Measurements from ENCODE around the gene C2CD2.

The C2CD2 gene

DNA sequence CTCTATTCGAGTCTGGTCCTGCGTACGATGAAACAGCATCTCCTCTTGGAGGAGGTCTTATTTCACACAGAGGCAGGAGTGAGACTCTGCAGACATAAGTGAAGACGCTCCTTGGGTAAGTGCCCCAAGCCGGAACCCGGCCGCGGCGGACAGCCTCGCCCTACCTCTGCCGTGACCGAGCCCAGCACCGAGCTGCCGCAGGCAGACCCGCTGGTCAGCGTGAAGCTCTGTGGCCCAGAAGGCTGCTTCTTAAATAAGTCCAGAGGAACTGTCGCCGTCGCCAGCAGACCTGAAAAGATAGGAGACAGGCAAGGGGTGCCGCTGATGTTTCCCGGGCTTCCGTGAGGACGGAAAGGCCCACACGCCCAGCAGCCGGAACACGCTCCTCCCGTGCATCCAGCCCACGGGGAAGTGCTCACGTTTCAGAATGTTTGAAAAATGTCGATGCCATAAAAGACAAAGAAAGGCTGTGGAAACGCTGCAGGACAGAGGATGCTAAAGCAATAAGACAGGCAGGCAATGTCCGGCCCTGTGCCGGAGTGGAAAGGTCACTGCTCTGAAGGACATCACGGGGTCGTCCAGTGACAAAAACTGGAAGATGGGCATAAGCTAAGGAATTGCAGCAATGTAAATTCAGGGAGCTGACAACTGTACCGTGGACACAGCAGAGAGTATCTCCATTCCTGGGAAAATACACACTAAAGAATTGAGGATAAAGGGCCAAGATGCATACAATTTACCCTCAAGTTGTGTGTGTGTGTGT is 46.1 kb downstream of the C2CD2 start:
- DNase-seq (ENCODE audit: low read depth): no peak

DNA sequence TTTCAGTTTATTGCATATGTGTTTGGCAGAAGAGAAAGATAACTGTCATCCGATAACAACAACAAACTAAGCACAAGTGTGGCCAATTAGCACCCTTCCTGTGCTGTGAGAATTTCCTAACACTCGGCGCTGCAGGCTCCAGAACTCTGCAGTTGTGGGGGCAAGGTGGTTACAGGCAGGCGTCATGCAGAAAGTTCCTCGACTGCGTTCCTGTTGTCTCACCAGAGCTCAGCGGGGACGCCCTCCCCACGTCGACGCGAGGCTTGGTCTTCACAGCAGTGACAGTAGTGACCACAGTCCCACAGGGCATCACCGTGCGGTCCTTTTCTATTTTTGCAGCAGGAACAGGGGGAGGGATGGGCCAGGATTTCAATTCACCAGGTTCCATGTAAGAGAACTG is 47.0 kb downstream of the C2CD2 start:
- DNase-seq (ENCODE audit: low read depth): no peak

DNA sequence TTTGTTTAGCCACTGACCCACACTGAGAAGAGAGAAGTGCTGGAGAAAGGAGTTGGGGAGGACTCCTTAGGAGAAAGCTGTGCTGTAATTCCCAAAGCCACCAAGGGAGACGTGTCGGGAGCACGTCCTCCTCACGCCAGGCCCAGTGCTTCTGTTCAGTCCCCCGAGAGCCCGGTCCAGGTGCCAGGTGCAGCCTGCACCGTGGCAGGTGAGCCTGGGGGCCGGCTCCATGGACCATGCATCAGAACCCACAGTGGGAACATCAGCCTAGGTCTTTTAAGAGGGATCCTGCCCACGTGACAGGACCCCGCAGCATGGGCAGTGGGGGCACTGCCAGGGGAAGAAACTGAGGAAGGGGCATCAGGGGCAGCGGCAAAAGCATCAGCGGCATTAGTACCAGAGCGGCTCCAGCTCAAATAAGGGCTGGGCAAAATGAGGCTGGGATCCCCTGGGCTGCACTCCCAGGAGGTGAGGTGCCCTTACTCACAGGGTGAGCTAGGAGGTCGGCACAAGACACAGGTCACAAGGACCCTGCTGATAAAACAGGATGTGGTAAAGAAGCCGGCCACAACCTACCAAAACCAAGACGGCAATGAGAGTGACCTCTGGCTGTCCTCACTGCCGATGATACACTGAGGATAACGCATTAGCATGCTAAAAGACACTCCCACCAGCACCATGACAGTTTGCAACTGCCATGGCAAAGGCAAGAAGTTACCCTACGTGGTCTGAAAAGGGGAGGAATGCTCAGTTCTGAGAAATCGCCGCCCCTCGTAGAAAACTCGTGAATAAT is 50.1 kb downstream of the C2CD2 start:
- DNase-seq (ENCODE audit: low read depth): no peak

DNA sequence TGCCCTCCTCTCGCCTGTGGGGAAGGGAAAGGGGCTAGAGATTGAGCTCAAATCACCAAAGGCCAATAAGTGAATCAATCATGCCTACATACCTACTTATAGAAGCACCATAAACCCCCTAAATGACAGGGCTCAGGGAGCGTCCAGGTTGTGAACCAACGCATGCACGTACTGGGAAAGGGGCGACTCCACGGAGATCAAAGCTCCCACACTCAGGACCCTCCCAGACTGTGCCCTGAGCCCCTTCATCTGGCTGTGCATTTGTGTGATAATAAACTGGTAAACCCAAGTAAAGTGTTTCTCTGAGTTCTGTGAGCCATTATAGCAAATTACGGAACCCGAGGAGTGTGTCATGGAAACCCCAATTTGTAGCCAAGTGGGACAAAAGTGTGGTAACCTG is 50.9 kb downstream of the C2CD2 start:
- no peak for DNase-seq (ENCODE audit: low read depth)

DNA sequence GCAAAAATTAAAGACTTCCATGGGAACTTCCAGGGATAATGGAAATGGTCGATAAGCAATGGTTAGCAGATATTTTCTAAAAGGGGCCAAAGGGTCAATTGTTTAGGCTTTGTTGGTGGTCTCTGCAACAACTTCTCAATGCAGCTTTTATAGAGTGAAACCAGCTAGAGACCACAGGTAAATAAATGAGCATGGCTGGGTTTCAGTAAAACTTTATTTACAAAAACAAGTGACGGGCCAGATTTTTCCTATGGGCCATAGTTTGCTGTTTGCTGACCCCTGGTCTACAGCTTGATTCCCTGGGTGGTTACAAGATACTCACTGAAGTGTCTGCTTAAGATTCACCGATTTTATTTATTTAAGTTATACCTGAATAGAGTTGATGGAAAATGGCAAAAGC is 52.0 kb downstream of the C2CD2 start:
- DNase-seq (ENCODE audit: low read depth): no peak

DNA sequence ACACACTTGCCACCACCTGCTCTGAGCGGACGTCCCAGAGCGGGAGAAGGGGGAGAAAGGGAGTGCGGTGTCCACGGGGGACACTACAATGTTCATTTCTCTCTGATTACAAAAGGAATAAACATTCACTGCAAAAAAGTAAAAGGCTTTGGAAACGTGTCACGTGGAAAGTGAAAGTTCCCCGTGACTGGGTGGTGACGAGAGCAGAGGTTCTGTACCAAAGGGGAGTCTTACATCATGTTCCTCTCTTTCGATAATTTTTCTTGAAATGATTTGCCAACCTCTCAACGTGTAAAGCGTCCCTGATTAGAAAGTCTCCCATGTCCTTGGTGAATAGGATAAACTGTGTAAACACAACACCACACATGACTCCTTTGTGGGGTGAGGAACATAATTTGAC is 52.7 kb downstream of the C2CD2 start:
- no peak for DNase-seq (ENCODE audit: low read depth)

DNA sequence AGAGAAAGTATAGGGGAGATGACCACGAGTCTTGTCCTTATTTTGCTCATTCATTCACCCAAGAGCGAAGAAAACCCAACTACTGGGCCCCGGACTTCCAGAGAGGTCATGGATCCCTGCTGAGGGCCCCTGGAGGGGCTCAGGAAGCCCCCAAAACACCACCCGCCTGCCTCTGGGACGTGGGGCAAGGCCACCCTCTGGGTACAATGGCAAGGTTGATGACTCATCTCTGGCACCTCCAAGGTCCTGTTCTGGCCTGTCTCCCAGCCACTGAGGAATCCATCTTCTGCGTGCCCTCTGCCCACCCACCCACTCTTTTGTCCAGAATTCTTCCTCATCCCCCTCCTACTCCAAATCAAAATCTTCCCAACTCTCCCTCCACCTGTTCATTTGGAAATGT is 53.4 kb downstream of the C2CD2 start:
- DNase-seq (ENCODE audit: low read depth): no peak

DNA sequence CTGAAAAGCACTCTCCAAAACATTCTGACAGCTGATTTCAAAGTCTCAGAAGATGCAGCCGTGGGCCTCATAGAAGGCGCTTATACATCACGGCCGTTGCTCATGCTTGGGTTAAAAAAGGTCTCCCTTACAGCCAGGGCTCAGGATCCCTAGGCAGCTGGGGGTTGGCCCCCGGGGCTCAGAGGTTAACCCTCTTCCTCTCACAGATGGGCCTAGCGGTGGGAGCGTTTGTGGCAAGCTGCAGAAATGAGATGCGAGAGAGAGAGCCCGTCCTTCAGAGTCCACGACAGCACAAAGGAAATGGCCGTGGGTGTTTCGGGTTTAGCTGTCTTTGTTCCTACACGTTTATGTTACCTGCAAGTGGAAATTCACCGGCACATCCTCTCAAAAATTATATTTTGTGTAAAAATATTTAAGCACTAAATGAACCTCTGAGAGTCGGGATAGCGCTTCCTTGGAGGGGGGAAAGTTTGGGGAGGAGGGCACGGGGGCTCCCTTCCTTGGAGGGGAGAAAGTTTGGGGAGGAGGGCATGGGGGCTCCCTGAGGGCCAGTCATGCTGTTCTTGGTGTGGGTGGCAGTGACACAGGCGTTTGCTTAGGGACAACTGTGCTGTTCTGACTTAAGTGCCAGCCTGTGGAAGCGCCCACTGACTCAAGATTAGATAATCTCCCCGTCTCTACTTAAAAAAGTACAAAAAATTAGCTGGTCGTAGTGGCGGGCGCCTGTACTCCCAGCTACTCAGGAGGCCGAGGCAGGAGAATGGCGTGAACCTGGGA is 54.2 kb downstream of the C2CD2 start:
- DNase-seq (ENCODE audit: low read depth): peak; percentile 11

DNA sequence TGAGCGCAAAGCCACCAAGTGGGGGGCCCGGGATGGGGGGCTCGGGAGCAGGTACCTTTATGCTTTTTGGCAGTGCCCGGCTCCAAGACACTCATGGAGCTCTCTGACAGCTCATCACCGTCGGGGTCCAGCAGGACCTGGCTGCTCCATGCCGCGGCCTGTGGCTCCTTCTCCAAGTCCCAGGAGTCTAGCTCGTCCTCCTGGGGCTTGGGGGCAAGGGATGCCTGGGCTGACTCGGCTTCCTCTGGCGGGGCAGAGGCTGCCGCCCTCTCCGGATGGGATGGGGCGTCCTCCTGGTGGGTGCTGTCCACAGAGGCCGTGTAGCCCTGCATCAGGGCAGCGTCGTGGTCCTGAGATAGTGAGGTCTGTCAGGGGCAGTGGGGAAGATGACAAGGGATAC is 54.8 kb downstream of the C2CD2 start:
- no peak for DNase-seq (ENCODE audit: low read depth)

DNA sequence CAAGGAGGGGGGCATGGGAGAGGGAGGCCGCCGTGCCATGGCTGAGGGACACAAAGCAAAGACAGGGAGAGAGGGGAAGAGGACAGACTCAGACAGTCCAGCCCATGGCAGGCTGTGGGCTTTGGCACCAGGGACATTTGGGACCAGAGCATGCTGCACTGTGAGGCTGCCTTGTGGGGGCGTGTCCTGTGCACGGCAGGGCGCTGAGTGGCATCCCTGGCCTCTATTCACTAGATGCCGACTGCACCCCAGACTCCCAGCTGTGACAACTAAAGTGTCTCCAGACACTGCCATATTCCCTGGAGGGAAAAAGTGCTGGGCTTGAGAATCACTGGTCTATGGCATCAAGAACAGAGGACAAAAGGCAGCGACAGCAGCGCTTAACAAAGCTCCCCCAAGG is 56.1 kb downstream of the C2CD2 start:
- no peak for DNase-seq (ENCODE audit: low read depth)

DNA sequence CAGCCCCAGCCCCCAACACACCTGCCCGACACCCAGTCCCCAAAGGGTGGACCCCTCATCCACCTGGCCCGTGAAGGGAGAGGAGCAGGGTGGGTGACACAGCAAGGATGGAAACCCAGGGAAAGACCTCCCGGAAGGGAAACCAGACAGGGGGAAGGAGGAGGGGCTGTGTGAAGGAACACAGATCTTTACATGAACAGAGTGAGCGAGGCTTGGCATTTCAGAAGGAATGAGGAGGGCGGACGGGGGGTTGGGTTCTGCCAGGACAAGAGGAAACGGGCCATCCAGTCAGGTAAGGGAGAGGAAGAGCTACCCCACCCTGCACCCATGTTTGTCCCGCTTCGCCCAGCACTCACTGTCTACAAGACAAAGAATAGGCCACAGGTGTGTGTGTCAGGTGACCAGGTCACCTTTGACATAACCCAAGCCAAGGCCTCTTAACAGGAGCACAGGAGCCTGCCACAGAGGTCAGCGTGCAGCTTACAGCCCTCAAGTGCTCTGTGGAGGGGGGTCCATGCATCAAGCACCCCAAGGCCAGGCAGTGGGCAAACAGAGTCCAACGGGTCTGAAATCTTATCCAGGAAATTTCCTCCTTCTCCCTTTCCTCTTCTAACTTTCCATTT is 56.7 kb downstream of the C2CD2 start:
- DNase-seq (ENCODE audit: low read depth): no peak

DNA sequence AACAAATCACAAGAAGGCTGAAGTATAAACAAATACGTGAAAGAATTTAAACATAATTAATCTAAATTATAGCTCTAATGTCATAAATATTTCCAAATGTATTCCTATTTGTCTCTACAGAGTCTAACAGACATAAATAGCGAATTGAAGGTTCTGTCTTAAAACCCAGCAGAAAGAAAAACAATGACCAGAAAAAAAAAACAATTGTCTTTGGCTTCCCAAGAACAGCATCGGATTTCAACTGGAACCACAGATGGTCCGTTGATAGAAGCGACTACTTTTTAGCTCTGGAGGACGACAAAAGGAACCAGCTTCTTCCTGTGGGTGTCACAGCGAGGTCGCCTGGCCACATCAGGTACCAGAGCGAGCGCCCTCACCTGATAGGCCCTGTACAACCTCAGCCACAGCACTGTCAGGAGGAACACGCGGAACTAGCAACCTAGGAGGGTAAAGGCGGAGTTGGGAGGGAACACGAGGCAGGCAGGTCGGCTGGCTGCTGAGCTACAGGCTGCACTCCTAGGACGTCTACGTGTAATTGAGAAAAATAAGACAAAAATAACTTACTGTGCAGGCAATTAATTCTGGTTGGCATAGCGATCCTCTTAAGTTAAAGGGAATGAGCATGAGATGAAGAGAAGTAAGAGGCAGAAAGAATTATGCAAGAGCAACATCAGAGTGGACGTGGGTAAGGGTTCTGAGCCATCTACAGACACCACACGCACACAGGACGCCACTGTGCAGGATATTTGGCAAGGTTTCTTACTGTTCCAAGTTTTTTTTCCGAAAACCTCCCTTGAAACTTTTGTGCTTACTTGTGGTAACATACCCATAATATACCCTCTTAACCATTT is 58.0 kb downstream of the C2CD2 start:
- peak; percentile 12 for DNase-seq (ENCODE audit: low read depth)

DNA sequence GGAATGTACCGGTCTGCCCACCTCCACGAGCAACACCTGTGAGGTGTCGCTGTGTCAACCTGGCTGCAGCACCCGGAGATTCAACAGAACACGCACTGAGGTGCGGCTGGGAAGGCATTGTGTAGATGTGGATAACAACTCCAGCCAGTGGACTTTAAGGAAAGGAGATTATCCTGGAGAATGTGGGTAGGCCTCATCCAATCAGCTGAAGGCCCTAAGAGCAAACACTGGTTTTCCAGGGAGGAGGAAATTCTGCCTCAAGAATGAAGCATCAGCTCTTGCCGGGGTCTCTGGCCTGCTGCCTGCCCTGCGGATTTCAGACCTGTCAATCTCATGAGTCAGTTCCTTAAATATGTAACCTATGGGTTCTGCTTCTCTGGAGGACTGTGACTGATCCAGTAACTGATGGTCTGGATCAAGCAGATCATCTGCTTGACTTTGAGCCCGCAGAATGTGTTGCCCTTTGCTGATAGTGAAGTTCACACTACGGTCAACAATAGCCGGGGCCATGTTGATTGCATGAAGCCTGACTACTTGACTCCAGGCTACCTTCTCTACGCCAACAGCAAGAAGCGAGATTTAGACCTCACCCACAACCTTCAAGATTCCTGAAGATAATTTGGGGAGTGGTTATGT is 58.8 kb downstream of the C2CD2 start:
- DNase-seq (ENCODE audit: low read depth): no peak

DNA sequence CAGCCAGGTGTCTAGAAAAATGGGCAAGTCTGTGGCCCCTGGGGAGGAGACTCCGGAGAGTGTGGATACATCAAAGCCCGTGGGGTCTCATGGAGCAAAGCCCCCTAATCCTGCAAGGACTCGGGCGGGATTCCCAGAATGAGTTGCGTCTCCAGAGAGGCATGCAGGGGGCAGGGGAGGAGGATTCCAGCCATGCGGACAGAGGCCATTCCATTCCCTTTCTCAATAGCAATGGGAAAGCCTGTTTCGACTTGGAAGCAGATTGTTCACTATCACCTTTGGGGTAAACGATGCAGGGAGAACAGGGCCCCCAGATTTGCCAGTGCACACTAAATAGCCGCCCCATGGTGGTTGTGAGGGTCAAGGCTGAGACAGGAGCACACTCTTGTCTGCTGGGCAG is 59.3 kb downstream of the C2CD2 start:
- DNase-seq (ENCODE audit: low read depth): no peak

DNA sequence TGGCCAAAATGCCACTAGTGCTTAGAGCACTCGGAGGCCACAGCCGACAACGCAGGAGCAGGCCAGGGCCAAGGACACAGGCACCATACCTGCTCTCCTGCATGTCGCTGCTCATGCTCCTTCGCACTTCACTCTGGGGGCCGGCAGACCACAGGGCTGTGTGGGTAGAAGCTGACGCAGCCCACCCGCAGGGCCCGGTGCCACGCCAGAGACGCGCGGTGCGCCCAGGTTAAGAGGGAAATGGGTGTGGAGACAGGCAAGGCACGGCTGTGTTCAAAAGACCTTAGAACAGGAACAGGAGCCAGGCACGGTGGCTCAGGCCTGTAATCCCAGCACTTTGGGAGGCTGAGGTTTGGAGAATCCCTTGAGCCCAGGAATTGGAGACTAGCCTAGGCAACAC is 61.1 kb downstream of the C2CD2 start:
- no peak for DNase-seq (ENCODE audit: low read depth)

DNA sequence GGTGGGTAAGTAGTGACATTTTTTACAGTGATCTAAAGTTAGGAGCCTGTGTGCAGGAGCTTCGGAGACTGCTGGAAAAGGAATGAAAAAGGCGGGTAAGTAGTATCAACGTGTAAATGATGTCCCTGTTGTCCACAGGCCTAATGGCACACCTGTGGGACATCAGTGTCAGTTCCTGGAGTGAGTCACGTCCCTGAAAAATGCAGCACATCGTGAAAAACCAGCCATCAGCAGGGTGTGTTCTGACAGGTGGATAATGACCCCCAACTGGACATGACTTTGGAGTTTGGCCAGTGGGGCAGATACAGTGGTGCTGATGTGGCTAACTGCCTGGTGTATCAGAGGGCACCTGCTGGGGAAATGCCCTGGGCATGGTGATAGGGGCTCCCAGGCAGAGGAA is 62.7 kb downstream of the C2CD2 start:
- no peak for DNase-seq (ENCODE audit: low read depth)

DNA sequence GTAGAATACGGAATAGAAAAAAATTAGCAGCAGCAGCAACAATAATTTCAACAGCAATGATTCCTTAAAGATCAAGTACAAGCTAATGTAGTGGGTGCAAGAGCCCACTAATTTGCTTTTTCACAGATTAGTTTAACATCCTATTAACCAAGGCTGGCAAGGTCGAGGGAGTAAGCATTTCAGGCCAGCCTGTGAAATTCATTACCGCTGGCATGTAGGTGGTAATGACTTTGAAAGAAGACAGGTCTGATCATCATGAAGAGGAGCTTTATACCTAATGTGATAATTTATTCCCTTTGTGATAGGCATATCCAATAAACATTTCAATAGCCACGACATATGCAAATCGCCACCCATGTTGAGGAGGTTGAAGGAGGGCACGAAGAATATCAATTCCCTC is 63.5 kb downstream of the C2CD2 start:
- no peak for DNase-seq (ENCODE audit: low read depth)

DNA sequence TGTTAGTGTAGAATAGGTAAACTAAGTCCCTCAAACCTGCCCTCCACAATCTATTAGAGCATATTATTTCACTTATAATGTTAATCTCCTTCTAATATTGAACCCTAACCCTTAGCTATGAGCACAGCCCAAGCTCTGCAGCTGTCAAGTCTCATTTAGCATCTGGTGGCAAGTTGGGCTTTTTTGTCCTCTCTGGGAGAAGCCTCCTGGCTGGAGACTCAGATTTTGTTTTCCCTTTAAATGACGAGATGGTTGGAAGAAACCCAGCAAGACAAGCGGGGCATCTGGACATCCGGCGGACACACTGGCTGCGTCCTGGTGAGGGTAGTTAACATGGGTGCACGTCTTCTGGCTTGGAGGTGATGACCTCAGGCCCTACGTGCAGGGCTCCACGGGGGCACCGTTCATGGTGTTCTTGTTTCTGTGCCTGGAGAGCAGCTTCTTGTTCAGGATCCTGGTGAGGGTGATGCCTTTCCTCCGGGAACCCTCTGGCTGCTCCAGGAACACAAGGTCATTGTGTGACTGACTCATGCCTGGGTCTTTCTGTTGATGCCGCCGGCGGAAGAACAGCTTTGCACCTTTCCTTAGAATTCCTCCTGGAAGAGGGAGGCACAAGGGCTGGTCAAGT is 65.0 kb downstream of the C2CD2 start:
- DNase-seq (ENCODE audit: low read depth): no peak

DNA sequence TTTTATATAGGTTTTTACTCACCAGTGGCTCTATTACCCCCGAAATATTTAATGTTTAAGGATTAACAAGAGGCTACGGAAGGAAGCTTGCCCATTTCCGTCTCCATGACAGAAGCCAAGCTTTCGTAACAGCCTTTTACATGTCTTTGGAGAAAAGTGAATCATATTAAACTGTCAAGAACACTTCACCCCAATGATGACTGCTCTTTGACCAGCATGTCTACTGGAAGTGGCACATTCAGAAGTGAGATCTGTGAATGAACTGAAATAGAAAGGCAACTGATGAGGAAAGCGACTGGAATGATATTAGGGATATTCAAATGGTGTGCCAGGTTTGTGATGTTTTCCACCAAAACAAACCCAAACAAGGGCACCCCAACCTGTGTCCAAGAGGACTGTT is 66.2 kb downstream of the C2CD2 start:
- no peak for DNase-seq (ENCODE audit: low read depth)

DNA sequence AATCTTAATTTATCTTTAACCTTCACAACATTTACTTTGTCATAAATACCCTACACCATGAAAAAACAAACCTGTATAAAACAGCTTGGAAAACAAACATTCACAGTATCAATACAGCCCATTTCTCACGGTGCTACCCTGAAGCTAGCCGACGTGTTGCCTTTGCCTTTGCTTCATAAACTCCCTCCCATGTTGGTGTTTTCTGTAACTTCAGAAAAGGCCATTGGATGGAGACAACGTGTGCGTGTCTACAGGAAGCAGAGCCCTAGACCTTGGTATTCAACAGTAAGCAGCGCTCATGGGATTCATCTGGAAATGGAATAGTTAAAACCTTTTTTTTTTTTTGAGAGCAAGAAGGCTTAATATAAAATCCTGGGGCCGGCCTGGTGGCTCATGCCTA is 67.5 kb downstream of the C2CD2 start:
- no peak for DNase-seq (ENCODE audit: low read depth)
